ENCODE results near the gene ADRB2.
"Not testable (repeated sequence)": the region's sequence is repeated elsewhere in the genome, so short reads cannot be mapped to it uniquely, and the experiment has no call there.

The ADRB2 gene

GRCh38 chr5:148796936-148797335 lies 29.5 kb upstream of the ADRB2 start:
- POLR2A ChIA-PET = no interaction called here
- no peak for DNase-seq (ENCODE audit: extremely low spot score)
- no peak for TF ChIP-seq SP1 (IDR thresholded peaks at IDR 0.05)

GRCh38 chr5:148798786-148799185 lies 27.6 kb upstream of the ADRB2 start:
- ChIA-PET POLR2A (no interaction called here), CTCF (no interaction called here)
- DNase-seq (ENCODE audit: extremely low spot score) = no peak
- TF ChIP-seq FOXA1 (IDR thresholded peaks at IDR 0.05) = no peak
- TF ChIP-seq L3MBTL2 (conservative IDR thresholded peaks at IDR 0.05) = no peak
- no peak for TF ChIP-seq SP1 (IDR thresholded peaks at IDR 0.05)
- TF ChIP-seq ARNT (IDR thresholded peaks at IDR 0.05) = no peak
- TF ChIP-seq ELF4 (IDR thresholded peaks at IDR 0.05) = no peak
- no peak for TF ChIP-seq BHLHE40 (IDR thresholded peaks at IDR 0.05; ENCODE audit: borderline replicate concordance)
- no peak for TF ChIP-seq CTBP1 (IDR thresholded peaks at IDR 0.05; ENCODE audit: borderline replicate concordance)
- TF ChIP-seq PKNOX1 (IDR thresholded peaks at IDR 0.05) = no peak
- no peak for TF ChIP-seq FOXM1 (IDR thresholded peaks at IDR 0.05; ENCODE audit: borderline replicate concordance)
- no peak for TF ChIP-seq LEF1 (IDR thresholded peaks at IDR 0.05; ENCODE audit: borderline replicate concordance)
- no peak for TF ChIP-seq SUZ12 (IDR thresholded peaks at IDR 0.05)
- no peak for TF ChIP-seq NFRKB (IDR thresholded peaks at IDR 0.05)
- no peak for TF ChIP-seq TARDBP (IDR thresholded peaks at IDR 0.05)
- TF ChIP-seq ZNF384 (IDR thresholded peaks at IDR 0.05) = no peak
- TF ChIP-seq FOXK2 (IDR thresholded peaks at IDR 0.05) = no peak
- no peak for TF ChIP-seq HDGF (IDR thresholded peaks at IDR 0.05; ENCODE audit: borderline replicate concordance)

More at GRCh38 chr5:148796936-148797335, 29.5 kb upstream of the ADRB2 start:
- CTCF ChIA-PET = no interaction called here

DNA sequence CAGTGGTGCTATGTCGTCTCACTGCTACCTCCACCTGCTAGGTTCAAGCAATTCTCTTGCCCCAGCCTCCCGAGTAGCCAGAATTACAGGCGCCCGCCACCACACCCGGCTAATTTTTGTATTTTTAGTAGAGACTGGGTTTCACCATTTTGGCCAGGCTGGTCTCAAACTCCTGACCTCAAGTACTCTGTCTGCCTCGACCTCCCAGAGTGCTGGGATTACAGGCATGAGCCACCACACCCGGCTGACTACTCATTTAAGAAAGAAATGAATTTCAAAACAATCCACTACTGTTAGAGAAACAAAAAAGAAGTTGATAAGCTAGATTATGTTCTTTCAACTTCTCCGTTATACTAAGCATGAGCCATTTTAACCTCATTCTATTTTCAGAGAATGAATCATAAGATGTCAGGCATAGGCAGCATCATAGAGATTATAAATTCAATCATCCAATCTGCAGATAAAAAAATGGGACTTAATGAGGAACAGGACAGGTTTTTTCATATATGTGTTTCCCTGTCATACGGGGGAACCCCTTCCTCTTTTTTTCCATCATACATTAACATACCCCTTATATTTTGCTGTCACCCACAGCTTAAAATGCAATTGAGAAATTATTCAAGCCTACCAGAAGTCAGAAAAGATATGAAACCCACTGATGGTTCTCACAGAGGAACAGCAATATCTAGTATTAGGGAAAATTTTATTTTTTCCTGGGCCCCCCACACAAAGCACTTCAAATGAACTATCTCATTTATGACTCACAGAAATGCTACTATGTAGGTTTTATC lies 26.5 kb upstream of the ADRB2 start:
- CTCF ChIA-PET = no interaction called here
- POLR2A ChIA-PET = interaction anchor here (0.7 kb wide), 1 partner anchor 133 kb away, joined by 4 read pairs; no protein-coding TSS in a partner anchor

GRCh38 chr5:148801682-148802276 lies 24.6 kb upstream of the ADRB2 start:
- TF ChIP-seq SUZ12 (IDR thresholded peaks at IDR 0.05) (no peak), L3MBTL2 (conservative IDR thresholded peaks at IDR 0.05) (no peak), SP1 (IDR thresholded peaks at IDR 0.05) (no peak), FOXM1 (IDR thresholded peaks at IDR 0.05; ENCODE audit: borderline replicate concordance) (no peak), BHLHE40 (IDR thresholded peaks at IDR 0.05; ENCODE audit: borderline replicate concordance) (no peak), FOXA1 (IDR thresholded peaks at IDR 0.05) (no peak), PKNOX1 (IDR thresholded peaks at IDR 0.05) (no peak), NFRKB (IDR thresholded peaks at IDR 0.05) (no peak), FOXK2 (IDR thresholded peaks at IDR 0.05) (no peak), TARDBP (IDR thresholded peaks at IDR 0.05) (no peak)
- DNase-seq (ENCODE audit: extremely low spot score) = no peak
- POLR2A ChIA-PET = no interaction called here
- CTCF ChIA-PET = no interaction called here

More for the DNA sequence above, 26.5 kb upstream of the ADRB2 start:
- TF ChIP-seq ELF4 (IDR thresholded peaks at IDR 0.05) (no peak), L3MBTL2 (conservative IDR thresholded peaks at IDR 0.05) (no peak), NFRKB (IDR thresholded peaks at IDR 0.05) (no peak), CTBP1 (IDR thresholded peaks at IDR 0.05; ENCODE audit: borderline replicate concordance) (no peak), FOXK2 (IDR thresholded peaks at IDR 0.05) (no peak), FOXM1 (IDR thresholded peaks at IDR 0.05; ENCODE audit: borderline replicate concordance) (no peak), HDGF (IDR thresholded peaks at IDR 0.05; ENCODE audit: borderline replicate concordance) (no peak), SP1 (IDR thresholded peaks at IDR 0.05) (no peak), ZNF384 (IDR thresholded peaks at IDR 0.05) (no peak), LEF1 (IDR thresholded peaks at IDR 0.05; ENCODE audit: borderline replicate concordance) (no peak), BHLHE40 (IDR thresholded peaks at IDR 0.05; ENCODE audit: borderline replicate concordance) (no peak), ARNT (IDR thresholded peaks at IDR 0.05) (no peak), TARDBP (IDR thresholded peaks at IDR 0.05) (no peak), PKNOX1 (IDR thresholded peaks at IDR 0.05) (no peak), FOXA1 (IDR thresholded peaks at IDR 0.05) (no peak), SUZ12 (IDR thresholded peaks at IDR 0.05) (no peak)
- no peak for DNase-seq (ENCODE audit: extremely low spot score)

GRCh38 chr5:148803451-148803850 lies 23.0 kb upstream of the ADRB2 start:
- CTCF ChIA-PET; DNase-seq (ENCODE audit: extremely low spot score): not testable (repeated sequence)
- POLR2A ChIA-PET = interaction anchor here (1.4 kb wide), 1 partner anchor 23 kb away, joined by 4 read pairs; the partner anchor contains the start of gene ADRB2

- ChIA-PET CTCF (no interaction called here), POLR2A (interaction anchor here (1.4 kb wide), 1 partner anchor 22 kb away, joined by 4 read pairs; the partner anchor contains the start of gene ADRB2)
- no peak for DNase-seq (ENCODE audit: extremely low spot score)
- TF ChIP-seq ZNF384 (IDR thresholded peaks at IDR 0.05) (no peak), BHLHE40 (IDR thresholded peaks at IDR 0.05; ENCODE audit: borderline replicate concordance) (no peak), LEF1 (IDR thresholded peaks at IDR 0.05; ENCODE audit: borderline replicate concordance) (no peak), ELF4 (IDR thresholded peaks at IDR 0.05) (no peak), SUZ12 (IDR thresholded peaks at IDR 0.05) (no peak), PKNOX1 (IDR thresholded peaks at IDR 0.05) (no peak)
Measured at GRCh38 chr5:148804393-148804792, 22.0 kb upstream of the ADRB2 start.
